HEK293 (cell line): ENCODE data around the gene CCT6B.

Source experiments
- CTCF ChIA-PET: fragments of 350-600 bp; formaldehyde crosslinking; extraction: SDS; loops from one replicate; lab custom pipeline; 2021; ENCODE audit warnings: antibody characterized with exemption; lab: Yijun Ruan, JAX
- POLR2A ChIA-PET: fragments of 300-600 bp; formaldehyde crosslinking; extraction: SDS; loops from one replicate; lab custom pipeline; 2020; ENCODE audit warnings: antibody characterized with exemption, inconsistent platforms; lab: Yijun Ruan, JAX
- H3K27ac ChIP-seq: fragments of 200-500 bp; sonication (Bioruptor generic); 2 replicates; pipeline ENCODE4 v1.5.1; 2014; ENCODE audit warnings: low read depth, low read length, control low read depth, inconsistent platforms; ENCODE audit errors: extremely low read depth
- H3K36me3 ChIP-seq, 2 experiments: fragments of 200-500 bp in 1 of 2; sonication (Bioruptor generic) in 1 of 2; 1 replicate in 1 of 2; 2 replicates in 1 of 2; pipeline ENCODE4 v1.5.1; 2014 to 2017; ENCODE audit warnings: inconsistent platforms in 2 of 2, low read length in 2 of 2; ENCODE audit not compliant: control insufficient read depth in 2 of 2, insufficient read depth in 1 of 2
- H3K4me1 ChIP-seq: fragments of 200-500 bp; sonication (Bioruptor generic); 2 replicates; pipeline ENCODE4 v1.5.1; 2014; ENCODE audit warnings: mild to moderate bottlenecking, low read length, inconsistent platforms; ENCODE audit not compliant: control insufficient read depth, insufficient read depth
- H3K4me3 ChIP-seq: 2 replicates; pipeline ENCODE4 v1.5.1; 2011; ENCODE audit warnings: low read depth, mild to moderate bottlenecking, control low read depth, low read length, moderate library complexity
- H3K9me3 ChIP-seq: fragments of 200-500 bp; sonication (Bioruptor generic); 2 replicates; pipeline ENCODE4 v1.5.1; 2014; ENCODE audit warnings: low read depth, low read length, inconsistent platforms; ENCODE audit not compliant: control insufficient read depth, insufficient read depth
- GFI1B ChIP-seq: fragments of 450-650 bp; formaldehyde crosslinking; IDR thresholded peaks from 2 replicates; pipeline ENCODE4 v1.5.1; 2016; ENCODE audit warnings: missing biosample characterization, missing genetic modification characterization
- IKZF3 ChIP-seq: fragments of 450-650 bp; IDR thresholded peaks from 2 replicates; pipeline ENCODE4 v1.5.0; 2018; ENCODE audit warnings: missing biosample characterization, mild to moderate bottlenecking, missing genetic modification characterization, moderate library complexity
- SCRT2 ChIP-seq: fragments of 450-650 bp; formaldehyde crosslinking; IDR thresholded peaks from 2 replicates; pipeline ENCODE4 v1.5.1; 2016; ENCODE audit warnings: missing biosample characterization, missing genetic modification characterization
- TRIM28 ChIP-seq: IDR thresholded peaks from 2 replicates; pipeline ENCODE4 v1.6.1; 2011; ENCODE audit warnings: low read length, control low read depth, borderline replicate concordance
- ZBTB7A ChIP-seq: fragments of 450-650 bp; formaldehyde crosslinking; IDR thresholded peaks from 2 replicates; pipeline ENCODE4 v1.5.1; 2016; ENCODE audit warnings: low read depth, missing biosample characterization, missing genetic modification characterization
- ZFP69B ChIP-seq: fragments of 450-650 bp; formaldehyde crosslinking; IDR thresholded peaks from 2 replicates; pipeline ENCODE4 v1.5.1; 2016; ENCODE audit warnings: missing biosample characterization, missing genetic modification characterization
- ZNF132 ChIP-seq: fragments of 450-650 bp; formaldehyde crosslinking; IDR thresholded peaks from 2 replicates; pipeline ENCODE4 v1.5.1; 2017; ENCODE audit warnings: missing biosample characterization, missing genetic modification characterization, borderline replicate concordance
- ZNF157 ChIP-seq: fragments of 450-650 bp; formaldehyde crosslinking; IDR thresholded peaks from 2 replicates; pipeline ENCODE4 v1.5.1; 2016; ENCODE audit warnings: missing biosample characterization, missing genetic modification characterization
- ZNF169 ChIP-seq: fragments of 450-650 bp; formaldehyde crosslinking; IDR thresholded peaks from 2 replicates; pipeline ENCODE4 v1.5.1; 2016; ENCODE audit warnings: missing biosample characterization, missing genetic modification characterization
- ZNF174 ChIP-seq: fragments of 450-650 bp; formaldehyde crosslinking; IDR thresholded peaks from 2 replicates; pipeline ENCODE4 v1.5.0; 2017; ENCODE audit warnings: missing biosample characterization, mild to moderate bottlenecking, missing genetic modification characterization
- ZNF211 ChIP-seq: fragments of 450-650 bp; formaldehyde crosslinking; IDR thresholded peaks from 2 replicates; pipeline ENCODE4 v1.5.1; 2016; ENCODE audit warnings: low read depth, missing biosample characterization, missing genetic modification characterization
- ZNF266 ChIP-seq: fragments of 450-650 bp; formaldehyde crosslinking; IDR thresholded peaks from 2 replicates; pipeline ENCODE4 v1.5.1; 2016; ENCODE audit warnings: missing biosample characterization, missing genetic modification characterization, low read depth
- ZNF350 ChIP-seq: fragments of 450-650 bp; formaldehyde crosslinking; IDR thresholded peaks from 2 replicates; pipeline ENCODE4 v1.5.0; 2017; ENCODE audit warnings: missing biosample characterization, mild to moderate bottlenecking, missing genetic modification characterization
- ZNF394 ChIP-seq: fragments of 450-650 bp; formaldehyde crosslinking; IDR thresholded peaks from 2 replicates; pipeline ENCODE4 v1.5.1; 2016; ENCODE audit warnings: missing biosample characterization, missing genetic modification characterization, mild to moderate bottlenecking, moderate library complexity, borderline replicate concordance
- ZNF423 ChIP-seq: fragments of 450-650 bp; formaldehyde crosslinking; IDR thresholded peaks from 2 replicates; pipeline ENCODE4 v1.5.1; 2016; ENCODE audit warnings: missing biosample characterization, missing genetic modification characterization
- ZNF426 ChIP-seq: fragments of 450-650 bp; formaldehyde crosslinking; IDR thresholded peaks from 2 replicates; pipeline ENCODE4 v1.5.1; 2017; ENCODE audit warnings: missing biosample characterization, missing genetic modification characterization, mild to moderate bottlenecking, inconsistent platforms, moderate library complexity
- ZNF621 ChIP-seq: fragments of 450-650 bp; formaldehyde crosslinking; IDR thresholded peaks from 2 replicates; pipeline ENCODE4 v1.5.1; 2017; ENCODE audit warnings: missing biosample characterization, missing genetic modification characterization
- ZNF654 ChIP-seq: fragments of 450-650 bp; formaldehyde crosslinking; IDR thresholded peaks from 2 replicates; pipeline ENCODE4 v1.5.1; 2016; ENCODE audit warnings: low read depth, missing biosample characterization, missing genetic modification characterization
- ZNF701 ChIP-seq: fragments of 450-650 bp; formaldehyde crosslinking; IDR thresholded peaks from 2 replicates; pipeline ENCODE4 v1.5.1; 2016; ENCODE audit warnings: missing biosample characterization, missing genetic modification characterization
- ZNF785 ChIP-seq: fragments of 450-650 bp; formaldehyde crosslinking; IDR thresholded peaks from 2 replicates; pipeline ENCODE4 v1.5.1; 2016; ENCODE audit warnings: missing biosample characterization, missing genetic modification characterization
- TF ChIP-seq, protein P1 (sequence below): fragments of 450-650 bp; formaldehyde crosslinking; IDR thresholded peaks from 2 replicates; pipeline ENCODE4 v1.5.1; 2016; ENCODE audit warnings: missing biosample characterization, missing genetic modification characterization
- TF ChIP-seq, protein P2 (sequence below): fragments of 450-650 bp; formaldehyde crosslinking; IDR thresholded peaks from 2 replicates; pipeline ENCODE4 v1.5.1; 2016; ENCODE audit warnings: missing biosample characterization, missing genetic modification characterization, low read depth
- TF ChIP-seq, protein P3 (sequence below): IDR thresholded peaks from 2 replicates; pipeline ENCODE4 v1.6.1; 2011; ENCODE audit warnings: mild to moderate bottlenecking, low read depth, low read length, borderline replicate concordance

Gene CCT6B

DNA sequence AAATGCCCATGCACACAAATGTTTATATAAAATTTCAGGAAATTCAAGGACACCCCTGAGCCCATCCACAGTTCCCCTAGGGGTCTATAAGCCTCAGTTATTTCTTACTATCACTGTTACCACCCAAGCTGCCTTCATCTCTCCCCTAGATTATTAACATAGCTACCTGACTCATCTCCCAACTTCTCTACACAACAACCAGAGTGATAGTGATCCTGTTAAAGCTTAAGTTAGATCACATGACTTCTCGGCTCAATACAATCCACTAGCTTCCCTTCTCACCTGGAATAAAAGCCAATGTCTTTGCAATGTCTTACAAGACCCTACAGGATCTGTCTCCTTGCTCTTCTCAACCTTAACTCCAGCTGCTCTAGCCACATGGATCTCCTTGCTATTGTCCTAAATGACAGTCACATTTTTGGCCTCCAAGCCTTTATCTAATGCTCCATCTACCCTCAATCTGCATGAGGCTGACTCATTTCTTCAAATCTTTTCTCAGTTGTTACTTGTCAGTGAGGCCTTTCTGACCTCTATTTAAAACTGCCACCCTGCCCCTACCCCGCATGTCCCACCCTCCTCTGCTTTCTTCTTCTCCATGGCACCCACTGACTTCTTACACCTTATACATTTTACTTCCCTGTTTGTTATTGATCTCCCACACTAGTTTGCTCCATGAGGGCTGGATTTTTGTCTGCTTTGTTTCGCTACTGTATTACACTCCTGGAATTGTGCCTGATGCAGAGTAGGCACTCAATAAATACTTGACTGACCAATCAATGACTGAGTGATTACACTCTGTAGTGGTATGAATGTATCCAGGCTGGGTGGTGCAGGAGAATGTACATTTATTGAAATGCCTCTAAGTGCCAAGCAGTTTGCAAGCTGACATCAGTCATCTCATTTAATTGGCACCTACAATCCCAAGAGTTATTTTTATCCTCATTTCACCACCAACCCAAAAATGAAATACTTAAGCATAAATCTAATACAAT is 13.8 kb upstream of the CCT6B start:
- CTCF ChIA-PET, result interaction anchor here (0.6 to 1.2 kb wide), 3 partner anchors 60 to 433 kb away, joined by 3 read pairs; no protein-coding TSS in a partner anchor
- Histone ChIP-seq H3K36me3 (no peaks in the 10 kb centered on the region), H3K4me1 (no peaks in the 10 kb centered on the region; the same call in 1 of the 2 replicates), H3K9me3 (no peaks in the 10 kb centered on the region), H3K27ac (no peak overlapping the region), H3K4me3 (no peak overlapping the region)
- POLR2A ChIA-PET, result interaction anchor here (0.8 to 1.8 kb wide), 2 partner anchors 11 to 14 kb away, joined by 3 to 6 read pairs; partner anchors contain the start of genes CCT6B and ZNF830
- TF ChIP-seq ZNF169 (tag by site-specific recombination) (no peak), ZNF266 (tag by site-specific recombination) (no peak), ZNF621 (tag by site-specific recombination) (no peak), ZNF132 (tag by site-specific recombination) (no peak), ZBTB7A (no peak), ZNF174 (tag by site-specific recombination) (no peak), ZNF654 (tag by site-specific recombination) (no peak), ZNF157 (tag by site-specific recombination) (no peak), SCRT2 (no peak), ZFP69B (no peak), ZNF394 (tag by site-specific recombination) (no peak), ZNF785 (tag by site-specific recombination) (no peak), ZNF701 (no peak), GFI1B (no peak), ZNF426 (no peak), TRIM28 (no peak), IKZF3 (no peak), ZNF350 (tag by site-specific recombination) (no peak)
- TF ChIP-seq, protein P1, sequence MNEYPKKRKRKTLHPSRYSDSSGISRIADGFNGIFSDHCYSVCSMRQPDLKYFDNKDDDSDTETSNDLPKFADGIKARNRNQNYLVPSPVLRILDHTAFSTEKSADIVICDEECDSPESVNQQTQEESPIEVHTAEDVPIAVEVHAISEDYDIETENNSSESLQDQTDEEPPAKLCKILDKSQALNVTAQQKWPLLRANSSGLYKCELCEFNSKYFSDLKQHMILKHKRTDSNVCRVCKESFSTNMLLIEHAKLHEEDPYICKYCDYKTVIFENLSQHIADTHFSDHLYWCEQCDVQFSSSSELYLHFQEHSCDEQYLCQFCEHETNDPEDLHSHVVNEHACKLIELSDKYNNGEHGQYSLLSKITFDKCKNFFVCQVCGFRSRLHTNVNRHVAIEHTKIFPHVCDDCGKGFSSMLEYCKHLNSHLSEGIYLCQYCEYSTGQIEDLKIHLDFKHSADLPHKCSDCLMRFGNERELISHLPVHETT, result no peak
- TF ChIP-seq, protein P2, sequence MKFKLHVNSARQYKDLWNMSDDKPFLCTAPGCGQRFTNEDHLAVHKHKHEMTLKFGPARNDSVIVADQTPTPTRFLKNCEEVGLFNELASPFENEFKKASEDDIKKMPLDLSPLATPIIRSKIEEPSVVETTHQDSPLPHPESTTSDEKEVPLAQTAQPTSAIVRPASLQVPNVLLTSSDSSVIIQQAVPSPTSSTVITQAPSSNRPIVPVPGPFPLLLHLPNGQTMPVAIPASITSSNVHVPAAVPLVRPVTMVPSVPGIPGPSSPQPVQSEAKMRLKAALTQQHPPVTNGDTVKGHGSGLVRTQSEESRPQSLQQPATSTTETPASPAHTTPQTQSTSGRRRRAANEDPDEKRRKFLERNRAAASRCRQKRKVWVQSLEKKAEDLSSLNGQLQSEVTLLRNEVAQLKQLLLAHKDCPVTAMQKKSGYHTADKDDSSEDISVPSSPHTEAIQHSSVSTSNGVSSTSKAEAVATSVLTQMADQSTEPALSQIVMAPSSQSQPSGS (tag by site-specific recombination), result no peak

DNA sequence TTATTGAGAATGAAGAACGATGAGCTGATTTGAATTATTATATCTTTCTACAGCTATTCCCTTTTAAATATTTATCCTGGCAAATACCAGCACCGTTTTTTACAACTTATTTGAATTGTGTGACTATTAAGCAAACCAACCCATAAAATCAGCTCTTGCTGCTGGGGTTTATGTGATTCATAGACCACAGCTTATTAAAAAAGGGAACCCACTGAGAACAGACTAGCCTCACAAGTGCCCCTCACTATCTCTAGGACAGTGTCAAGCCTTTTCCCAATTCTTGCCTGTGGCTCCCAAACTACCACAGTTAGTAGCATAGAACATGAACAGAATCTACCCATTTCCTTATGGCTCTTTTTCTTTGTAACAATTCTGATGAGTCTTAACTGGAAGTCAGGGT is 12.9 kb upstream of the CCT6B start:
- POLR2A ChIA-PET, result interaction anchor here (0.8 to 1.8 kb wide), 2 partner anchors 10 to 13 kb away, joined by 3 to 6 read pairs; partner anchors contain the start of genes CCT6B and ZNF830

More for the DNA sequence above, 12.9 kb upstream of the CCT6B start:
- Histone ChIP-seq H3K27ac (no peak overlapping the region), H3K9me3 (no peaks in the 10 kb centered on the region), H3K4me3 (no peak overlapping the region), H3K36me3 (peaks cover 0 to 1% of the 10 kb centered on the region in 2 experiments; a peak in 1 of 3 replicates), H3K4me1 (no peaks in the 10 kb centered on the region)
- CTCF ChIA-PET, result interaction anchor here (0.6 to 1.2 kb wide), 4 partner anchors 61 to 458 kb away, joined by 3 to 4 read pairs (median 3); no protein-coding TSS in a partner anchor
- TF ChIP-seq, protein P3, sequence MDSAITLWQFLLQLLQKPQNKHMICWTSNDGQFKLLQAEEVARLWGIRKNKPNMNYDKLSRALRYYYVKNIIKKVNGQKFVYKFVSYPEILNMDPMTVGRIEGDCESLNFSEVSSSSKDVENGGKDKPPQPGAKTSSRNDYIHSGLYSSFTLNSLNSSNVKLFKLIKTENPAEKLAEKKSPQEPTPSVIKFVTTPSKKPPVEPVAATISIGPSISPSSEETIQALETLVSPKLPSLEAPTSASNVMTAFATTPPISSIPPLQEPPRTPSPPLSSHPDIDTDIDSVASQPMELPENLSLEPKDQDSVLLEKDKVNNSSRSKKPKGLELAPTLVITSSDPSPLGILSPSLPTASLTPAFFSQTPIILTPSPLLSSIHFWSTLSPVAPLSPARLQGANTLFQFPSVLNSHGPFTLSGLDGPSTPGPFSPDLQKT, result no peak
- TF ChIP-seq ZNF423 (tag by site-specific recombination), result no peak
- no peak for TF ChIP-seq ZNF211 (tag by site-specific recombination)
